ENCODE measurements around the gene WDFY4.

The WDFY4 gene

DNA sequence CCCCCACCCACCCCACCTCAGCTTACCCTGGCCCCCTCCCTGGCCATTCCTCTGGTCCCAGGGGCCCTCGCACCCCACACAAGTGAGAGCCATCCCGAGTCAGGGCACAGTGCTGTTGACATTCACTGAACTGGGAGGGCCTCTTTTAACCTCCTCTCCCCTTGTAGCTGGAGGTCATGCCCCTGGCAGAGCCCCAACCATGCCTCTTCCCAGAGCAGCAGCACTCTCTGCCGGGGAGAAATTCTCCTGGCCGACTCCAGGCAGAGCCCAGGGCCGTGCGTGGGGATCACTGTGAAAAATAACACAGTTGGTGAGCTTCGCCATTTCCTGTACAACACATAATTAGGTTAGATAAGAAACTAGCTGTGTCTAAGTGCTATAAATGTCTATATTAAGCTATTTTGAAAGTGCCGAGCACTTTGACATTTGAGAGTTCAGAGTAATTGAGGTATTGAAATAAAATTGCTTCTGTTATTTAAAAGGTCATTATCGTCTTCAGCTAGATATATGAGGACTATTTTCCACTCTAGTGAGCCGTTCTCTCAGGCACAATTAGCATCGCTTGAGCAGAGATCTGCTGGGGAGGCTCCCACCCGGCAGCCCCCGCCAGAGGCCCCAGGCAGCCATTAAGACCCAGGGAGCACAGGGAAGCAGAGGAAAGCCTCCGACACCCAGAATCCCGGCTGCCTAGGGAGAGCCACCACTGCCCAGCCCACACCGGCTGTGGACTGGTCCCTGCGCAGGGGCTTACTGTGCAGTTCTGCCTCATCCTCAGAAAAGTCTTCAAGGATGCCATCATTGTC lies 317.4 kb downstream of the WDFY4 start:
- DNase-seq = no peak

GRCh38 chr10:49005270-49005669 lies 320.6 kb downstream of the WDFY4 start:
- no peak for DNase-seq

GRCh38 chr10:49007129-49007528 lies 322.5 kb downstream of the WDFY4 start:
- DNase-seq = no peak

- DNase-seq = no peak
Observed at GRCh38 chr10:49008091-49008490, 323.4 kb downstream of the WDFY4 start.

GRCh38 chr10:49008505-49009198 lies 324.0 kb downstream of the WDFY4 start:
- DNase-seq = no peak

- DNase-seq = no peak
Observed at GRCh38 chr10:49009199-49009979, 324.7 kb downstream of the WDFY4 start.

DNA sequence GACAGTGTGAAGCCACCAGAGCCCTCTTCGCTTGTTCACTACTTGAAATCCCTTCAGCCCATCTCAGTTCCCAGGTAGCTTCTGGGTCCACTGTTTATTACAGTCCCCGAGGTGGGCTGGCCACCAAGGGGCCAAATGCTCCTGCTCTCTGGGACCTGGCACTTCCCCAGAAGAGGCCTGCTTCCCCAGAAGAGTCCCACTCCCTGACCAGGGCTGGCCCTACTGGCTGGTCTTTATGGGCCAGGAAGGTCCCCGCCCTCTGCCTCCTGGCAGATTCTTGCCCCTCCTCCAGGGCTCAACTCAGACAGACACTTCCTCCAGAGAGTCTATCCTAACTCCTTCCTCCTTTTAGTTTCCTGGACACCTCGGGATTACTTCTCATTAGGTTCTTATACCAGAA lies 325.6 kb downstream of the WDFY4 start:
- no peak for DNase-seq

DNA sequence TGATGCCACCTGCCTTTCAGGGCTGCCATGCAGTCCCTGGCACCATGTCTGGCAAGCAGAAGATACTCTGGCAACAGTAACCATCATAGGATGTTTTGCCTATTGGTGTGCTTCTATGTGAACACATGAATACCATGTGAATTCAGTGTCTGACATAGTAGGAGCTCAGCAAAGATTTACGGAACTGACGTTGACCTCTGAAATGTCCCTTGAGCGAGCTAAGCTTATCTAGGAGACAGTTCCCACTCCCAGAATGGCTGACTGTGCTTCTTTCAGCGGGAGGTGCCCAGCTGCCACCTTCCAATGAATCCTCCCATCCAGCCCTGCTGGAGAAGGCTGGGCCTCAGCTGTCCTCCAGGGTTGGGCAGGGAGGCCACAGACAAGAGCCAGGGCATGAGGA lies 326.2 kb downstream of the WDFY4 start:
- no peak for DNase-seq

DNA sequence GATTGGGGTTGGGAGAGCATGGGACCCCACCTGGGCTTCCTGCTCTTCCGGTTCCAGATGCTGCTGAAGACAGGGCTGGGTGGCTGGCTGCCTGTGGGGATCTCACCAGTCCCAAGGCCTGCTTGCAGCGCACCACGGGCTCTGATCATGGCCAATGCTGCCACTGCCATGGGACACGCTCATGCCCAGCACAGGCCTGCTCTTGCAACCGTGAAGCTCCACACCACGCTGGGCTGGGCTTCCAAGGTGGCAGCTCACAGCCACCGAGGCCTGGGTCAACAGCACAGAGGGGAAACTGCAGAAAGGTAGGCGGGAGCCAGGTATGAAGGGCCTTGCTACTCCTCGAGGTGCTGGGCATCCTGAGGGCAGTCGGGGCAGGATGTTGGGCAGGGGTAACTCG lies 327.1 kb downstream of the WDFY4 start:
- DNase-seq = no peak

GRCh38 chr10:49012603-49013002 lies 327.9 kb downstream of the WDFY4 start:
- DNase-seq = no peak

GRCh38 chr10:49015700-49016099 lies 331.0 kb downstream of the WDFY4 start:
- DNase-seq = no peak

DNA sequence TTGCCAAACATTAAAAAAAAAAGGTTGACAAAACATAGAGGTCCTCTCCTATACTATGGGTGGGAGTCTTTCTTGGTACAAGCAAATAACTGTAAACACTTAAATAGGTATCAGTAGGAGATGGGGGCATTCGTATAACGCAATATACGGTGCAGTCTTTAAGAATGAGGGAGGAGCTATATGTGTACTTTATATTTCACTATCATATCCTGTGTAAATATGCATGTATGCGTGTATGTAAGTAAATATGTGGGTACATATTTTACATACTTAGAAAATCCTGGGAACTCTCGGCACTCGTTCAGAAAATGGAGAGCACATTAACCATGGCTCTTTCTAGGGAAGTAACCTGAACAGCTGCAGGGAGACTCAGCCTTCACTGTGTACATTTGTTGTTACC lies 337.0 kb downstream of the WDFY4 start:
- DNase-seq = no peak

- DNase-seq = no peak
Observed at GRCh38 chr10:49023071-49023470, 338.4 kb downstream of the WDFY4 start.

- DNase-seq = no peak
Observed at GRCh38 chr10:49023752-49024151, 339.1 kb downstream of the WDFY4 start.

GRCh38 chr10:49024484-49024883 lies 339.8 kb downstream of the WDFY4 start:
- DNase-seq = no peak

DNA sequence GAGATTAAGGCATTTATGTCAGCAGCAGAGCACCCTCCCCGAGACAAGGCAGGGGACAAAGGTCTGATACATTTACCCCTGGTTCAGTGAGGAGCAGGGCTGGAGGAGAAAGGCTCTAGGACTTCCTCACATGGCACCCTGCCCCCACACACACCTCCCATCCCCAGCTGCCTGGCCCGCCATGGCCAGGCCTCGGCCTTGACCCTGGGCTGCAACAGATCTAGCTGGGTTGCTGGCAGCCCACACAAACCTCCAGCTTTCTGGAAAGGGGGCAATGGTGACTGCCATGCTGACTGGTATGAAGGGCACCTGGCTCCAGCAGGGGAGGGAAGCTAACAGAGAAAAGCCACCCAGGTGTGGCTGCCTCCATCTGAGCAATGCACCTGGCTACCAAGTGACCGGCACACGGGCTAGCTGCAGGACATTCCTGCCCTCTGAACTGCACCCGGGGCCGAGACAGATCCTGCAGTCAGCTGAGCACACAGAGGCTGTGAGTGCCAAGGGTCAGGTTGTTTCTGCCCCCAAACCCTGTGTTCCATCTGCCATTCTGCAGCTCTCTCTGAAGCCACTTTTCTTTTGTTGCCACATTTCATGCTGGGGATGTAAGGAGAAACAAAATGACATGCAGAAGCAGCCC lies 340.8 kb downstream of the WDFY4 start:
- DNase-seq = no peak

- DNase-seq = no peak
Observed at GRCh38 chr10:49028639-49029038, 344.0 kb downstream of the WDFY4 start.

DNA sequence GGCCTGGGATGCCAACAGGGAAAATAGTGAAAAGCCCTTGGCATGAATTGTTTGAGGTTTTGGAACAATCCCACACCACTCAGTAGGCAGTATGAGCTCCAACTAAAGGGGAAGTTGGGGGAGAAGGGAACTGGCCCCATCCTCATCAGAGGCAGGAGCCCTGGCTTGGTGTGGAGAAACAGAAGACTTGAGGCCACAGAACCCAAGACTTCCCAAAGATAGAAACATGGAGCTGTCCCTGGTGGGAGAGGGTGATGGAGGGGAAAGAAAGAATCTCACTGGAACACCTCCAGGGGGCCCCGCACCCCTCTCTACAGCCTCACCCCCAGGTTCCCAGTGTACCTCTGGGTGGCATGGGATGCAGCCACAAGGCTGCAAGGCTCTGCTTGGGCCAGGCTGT lies 345.0 kb downstream of the WDFY4 start:
- no peak for DNase-seq
